Measurements from ENCODE around the gene STMN3.
"Not testable (repeated sequence)": the region's sequence is repeated elsewhere in the genome, so short reads cannot be mapped to it uniquely, and the experiment has no call there.

STMN3 gene

GRCh38 chr20:63628246-63628975, 24.8 kb downstream of the STMN3 start:
- peak; percentile 25 to 31 for DNase-seq

DNA sequence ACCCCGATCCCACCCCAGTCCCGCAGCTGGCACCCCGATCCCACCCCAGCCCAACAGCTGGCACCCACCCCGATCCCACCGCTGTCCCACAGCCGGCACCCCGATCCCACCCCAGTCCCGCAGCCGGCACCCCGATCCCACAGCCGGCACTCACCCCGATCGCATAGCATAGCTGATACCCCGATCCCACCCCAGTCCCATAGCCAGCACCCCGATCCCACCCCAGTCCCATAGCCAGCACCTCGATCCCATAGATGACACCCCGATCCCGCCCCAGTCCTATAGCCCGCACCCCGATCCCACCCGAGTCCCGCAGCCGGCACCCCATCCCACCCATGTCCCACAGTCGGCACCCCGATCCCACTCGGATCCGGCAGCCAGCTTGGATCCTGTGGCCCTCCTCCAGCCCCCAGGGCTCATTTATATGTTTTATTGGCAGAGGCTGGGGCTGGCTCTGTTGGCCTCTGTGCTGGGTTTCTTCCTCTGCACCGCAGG, 25.4 kb downstream of the STMN3 start:
- no peak for DNase-seq

DNA sequence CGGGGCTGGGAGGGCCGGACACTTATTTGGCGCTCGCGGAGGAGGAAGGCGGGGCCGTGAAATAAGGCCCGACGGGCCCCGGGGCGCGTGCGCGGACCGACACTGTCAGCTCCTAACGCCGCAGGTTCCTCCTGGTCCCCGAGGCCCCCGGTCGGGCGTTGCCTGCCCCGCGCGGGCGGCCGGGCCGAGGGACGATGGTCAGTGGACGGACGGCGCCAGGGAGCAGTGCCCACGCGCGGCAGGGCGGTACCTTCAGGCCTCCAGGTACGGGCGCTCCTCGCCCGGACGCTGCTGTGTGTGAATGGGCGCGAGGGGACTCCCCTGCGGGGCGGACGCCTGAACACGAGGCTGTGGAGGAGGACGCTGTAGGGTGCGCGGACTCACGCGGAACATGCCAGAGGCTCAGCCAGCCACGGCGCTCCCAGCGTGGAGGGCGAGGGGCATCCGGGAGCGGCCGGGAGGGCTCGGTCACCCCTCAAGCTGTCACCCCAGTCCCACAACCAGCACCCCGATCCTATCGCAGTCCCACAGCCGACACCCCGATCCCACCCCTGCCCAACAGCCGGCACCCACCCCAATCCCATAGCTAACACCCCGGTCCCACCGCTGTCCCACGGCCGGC, 26.0 kb downstream of the STMN3 start:
- DNase-seq = peak; percentile 84 to 88

DNA sequence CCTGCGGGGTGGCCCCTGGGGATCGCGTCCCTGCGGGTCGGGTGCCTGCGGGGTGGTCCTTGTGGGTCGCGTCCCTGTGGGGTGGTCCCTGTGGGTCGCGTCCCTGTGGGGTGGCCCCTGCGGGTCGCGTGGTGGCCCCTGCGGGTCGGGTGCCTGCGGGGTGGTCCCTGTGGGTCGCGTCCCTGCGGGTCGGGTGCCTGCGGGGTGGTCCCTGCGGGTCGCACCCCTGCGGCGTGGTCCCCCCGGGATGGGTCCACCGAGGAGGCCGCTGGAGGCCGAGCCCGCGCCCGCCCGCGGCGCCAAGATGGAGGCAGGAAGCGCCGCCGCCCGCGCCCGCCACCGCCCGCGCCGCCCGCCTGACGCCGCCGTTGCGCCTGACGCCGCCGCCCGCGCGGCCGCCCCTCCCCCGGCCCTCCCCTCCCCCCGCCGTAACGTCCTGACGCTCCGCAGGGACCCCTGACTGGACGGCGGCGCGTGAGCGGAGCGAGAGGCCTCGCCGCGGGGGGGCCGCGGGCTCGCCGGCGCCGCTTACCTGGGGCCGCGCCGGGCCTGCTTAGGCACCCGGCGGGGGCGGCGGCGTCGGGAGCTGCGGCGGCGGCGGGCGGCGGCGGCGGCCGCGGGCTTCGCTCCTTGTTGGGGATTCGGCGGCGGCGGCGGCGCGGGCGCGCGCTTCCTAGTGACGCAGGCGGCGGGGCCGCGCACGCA, 26.6 kb downstream of the STMN3 start, which contains the start of gene GMEB2:
GMEB2 (minus strand) TSS at position 678 of the 705 bp plus-strand sequence. CDS start 7,704 bp downstream, outside the sequence.
- DNase-seq = peak; percentile 49 to 80

GRCh38 chr20:63625771-63626423, 27.3 kb downstream of the STMN3 start:
- no peak for DNase-seq

DNA sequence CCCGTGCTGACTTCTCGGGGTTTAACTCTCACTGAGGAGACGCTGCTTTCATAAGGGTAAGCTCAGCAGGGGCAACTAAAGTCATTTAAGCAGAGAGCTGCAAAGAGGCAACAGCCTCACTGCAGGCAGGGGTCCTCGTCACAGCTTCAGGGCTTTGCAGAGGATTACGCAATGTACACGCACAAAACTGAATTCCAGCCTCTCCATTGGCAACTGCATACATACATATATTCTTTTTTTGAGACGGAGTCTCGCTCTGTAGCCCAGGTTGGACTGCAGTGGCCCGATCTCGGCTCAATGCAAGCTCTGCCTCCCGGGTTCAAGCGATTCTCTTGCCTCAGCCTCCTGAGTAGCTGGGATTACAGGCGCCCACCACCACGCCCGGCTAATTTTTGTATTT, 28.7 kb downstream of the STMN3 start:
- no peak for DNase-seq

GRCh38 chr20:63622732-63623131, 30.5 kb downstream of the STMN3 start:
- no peak for DNase-seq

- no peak for DNase-seq
Measured at GRCh38 chr20:63622096-63622495, 31.1 kb downstream of the STMN3 start.

DNA sequence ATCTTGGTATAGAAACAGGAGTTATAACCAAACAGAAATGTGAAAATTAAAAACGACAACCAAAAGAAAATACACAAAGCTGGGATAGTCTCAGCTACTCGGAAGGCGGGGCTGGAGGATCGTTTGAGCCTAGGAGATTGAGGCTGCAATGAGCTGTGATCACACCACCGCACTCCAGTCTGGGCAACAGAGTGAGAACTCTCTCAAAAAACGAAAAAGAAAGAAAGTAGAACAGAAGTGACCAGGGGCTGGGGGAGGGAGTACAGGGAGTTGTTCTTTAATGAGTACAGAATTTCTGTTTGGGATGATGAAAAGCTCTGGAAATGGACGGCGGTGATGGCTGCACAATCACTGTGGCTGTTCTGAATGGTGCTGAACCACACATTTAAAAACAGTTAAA, 32.2 kb downstream of the STMN3 start:
- no peak for DNase-seq

- no peak for DNase-seq
Measured at GRCh38 chr20:63619505-63619904, 33.7 kb downstream of the STMN3 start.

DNA sequence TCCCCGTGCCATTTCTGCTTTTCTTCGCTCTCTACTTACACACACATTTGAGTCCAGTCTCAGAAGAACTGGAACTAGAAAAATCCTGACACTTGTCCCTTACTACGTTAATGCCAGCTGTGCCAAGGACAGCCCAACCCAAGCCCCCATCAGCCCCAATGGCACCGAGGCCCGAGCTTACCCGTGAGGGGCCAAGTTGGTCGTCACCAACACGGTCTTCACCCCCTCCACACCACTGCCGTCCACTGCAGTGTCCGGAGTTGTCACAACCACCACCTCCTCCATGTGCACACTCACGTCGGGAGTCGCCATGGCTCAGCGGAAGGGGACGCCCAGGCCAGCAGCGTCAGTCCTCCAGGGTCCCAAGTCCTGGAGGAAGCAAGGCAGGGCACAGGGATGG, 34.1 kb downstream of the STMN3 start:
- DNase-seq = no peak

- no peak for DNase-seq
Measured at GRCh38 chr20:63618291-63618980, 34.8 kb downstream of the STMN3 start.

GRCh38 chr20:63617876-63618265, 35.4 kb downstream of the STMN3 start:
- no peak for DNase-seq

DNA sequence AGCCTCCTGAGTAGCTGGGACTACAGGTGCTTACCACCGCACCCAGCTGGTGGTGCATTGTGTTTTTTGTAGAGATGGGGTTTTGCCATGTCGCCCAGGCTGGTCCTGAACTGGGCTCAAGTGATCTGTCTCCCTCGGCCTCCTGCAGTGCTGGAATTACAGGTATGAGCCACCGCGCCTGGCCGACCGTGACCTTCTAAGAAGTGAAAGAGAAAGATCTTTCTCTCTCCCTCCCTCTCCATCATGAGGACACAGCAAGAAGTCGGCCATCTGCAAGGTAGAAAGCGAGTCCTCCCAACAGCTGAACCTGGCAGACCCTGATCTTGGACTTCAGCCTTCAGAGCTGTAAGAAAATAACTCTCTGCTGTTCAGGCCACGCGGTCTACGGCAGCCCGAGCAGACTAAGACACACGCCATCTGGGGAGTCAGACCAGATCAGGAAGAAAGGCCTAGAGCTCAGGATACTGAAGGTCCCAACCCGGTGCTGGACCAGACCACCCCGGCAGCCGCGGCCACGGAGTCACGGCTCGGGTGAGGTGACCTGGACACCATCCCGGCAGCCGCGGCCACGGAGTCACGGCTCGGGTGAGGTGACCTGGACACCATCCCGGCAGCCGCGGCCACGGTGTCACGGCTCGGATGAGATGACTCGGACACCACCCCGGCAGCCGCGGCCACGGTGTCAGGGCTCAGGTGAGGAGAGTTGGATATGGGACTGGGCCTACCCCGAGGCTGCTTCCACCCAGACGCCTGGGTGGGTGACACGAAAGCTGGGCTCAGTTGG, 35.9 kb downstream of the STMN3 start:
- DNase-seq = no peak

GRCh38 chr20:63613863-63614594, 39.2 kb downstream of the STMN3 start:
- not testable (repeated sequence) for DNase-seq

DNA sequence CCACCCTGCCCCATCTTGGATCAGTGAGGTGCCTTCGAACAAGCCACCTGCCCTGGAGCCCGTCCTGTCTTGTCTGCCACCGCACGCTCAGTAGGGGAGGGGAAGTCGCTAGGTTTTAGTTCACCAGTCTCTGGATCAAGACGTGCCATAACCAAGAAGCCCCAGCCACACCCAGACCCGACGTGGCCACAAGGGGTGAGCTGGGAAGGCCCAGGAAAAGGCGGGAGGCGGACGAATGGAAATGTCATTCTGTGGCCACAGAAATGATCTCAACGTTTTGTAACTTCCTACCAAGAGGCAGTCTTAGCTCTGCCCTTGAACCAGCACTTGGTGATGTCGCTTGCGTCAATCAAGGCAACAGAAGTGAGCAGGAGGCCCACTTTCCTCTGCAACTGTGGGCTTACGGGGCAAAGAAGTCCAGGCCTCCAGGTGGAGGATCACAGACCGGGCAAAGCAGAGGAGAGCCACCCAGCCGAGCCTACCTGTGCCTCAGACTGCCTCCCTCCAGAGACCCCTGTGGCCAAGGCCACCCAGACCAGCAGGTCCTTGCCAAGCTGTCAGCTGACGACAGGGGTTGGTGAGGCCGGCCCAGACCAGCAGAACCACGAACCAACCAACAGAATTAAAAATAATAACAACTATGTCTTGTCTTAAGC, 40.8 kb downstream of the STMN3 start:
- DNase-seq = peak in 1 of 2 donors; percentile 44

DNA sequence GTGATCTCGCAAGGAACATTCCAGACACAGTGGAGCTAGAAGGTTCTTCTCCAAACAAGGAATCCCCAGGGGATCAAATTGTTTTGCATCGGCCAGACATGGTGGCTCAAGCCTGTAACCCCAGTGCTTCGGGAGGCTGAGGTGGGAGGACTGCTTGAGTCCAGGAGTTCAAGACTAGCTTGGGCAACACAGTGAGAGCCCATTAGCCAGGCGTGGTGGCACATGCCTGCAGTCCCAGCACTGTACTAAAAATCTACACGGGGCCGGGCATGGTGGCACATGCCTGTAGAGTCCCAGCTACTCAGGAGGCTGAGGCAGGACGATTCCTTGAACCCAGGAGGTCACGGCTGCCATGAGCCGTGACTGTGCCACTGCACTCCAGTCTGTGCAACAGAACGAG, 41.6 kb downstream of the STMN3 start:
- DNase-seq = no peak

- DNase-seq = no peak
Measured at GRCh38 chr20:63610581-63611435, 42.4 kb downstream of the STMN3 start.

- DNase-seq = no peak
Measured at GRCh38 chr20:63606686-63607085, 46.5 kb downstream of the STMN3 start.

Measured in bone marrow (tissue), 2 donors.